ENCODE measurements around the gene IHH.

Gene IHH

DNA sequence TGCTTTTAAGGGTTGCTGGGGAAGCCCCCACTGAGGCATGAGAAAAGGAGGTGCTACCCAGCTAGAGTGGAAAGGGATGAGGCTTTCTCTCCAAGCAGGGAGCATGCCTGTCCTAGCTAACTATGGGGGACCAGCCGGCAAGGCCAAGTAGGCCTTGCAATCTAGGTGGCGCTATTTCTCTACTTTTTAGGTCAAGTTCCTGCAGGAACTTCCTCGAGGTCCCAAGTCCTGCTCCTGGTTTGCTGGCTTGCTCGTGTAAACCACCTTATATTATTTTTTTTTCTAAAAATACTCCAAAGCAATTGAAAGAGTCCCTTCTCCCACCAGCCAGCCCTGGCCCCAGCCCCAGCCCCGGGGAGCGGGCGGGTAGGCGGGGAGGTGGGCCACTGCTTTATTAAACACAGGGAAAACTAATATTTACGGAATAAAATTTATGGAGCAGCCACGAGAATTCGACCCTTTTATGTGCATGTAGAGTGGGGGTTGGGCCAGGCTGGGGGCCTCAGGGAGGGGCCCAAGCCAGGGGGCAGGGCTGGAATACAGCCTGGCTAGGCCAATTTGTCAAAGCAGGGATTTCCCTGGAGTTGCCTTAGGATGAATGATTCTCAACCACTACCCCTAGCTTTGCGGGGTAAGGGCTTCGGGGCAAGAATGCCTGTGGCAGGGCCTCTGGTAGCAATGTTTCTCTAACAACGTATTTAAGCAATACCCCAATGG, 12.8 kb upstream of the IHH start:
- Mint-ChIP-seq H3K27me3 (ENCODE audit: low read depth, poor library complexity) (peaks cover 16% of the 10 kb centered on the region), H3K27ac (no peak overlapping the region), H3K9me3 (no peaks in the 10 kb centered on the region), H3K4me1 (peaks cover 7% of the 10 kb centered on the region), H3K4me3 (no peak overlapping the region), H3K36me3 (ENCODE audit: low read depth) (peaks cover 22% of the 10 kb centered on the region)
- TF ChIP-seq, protein P1, sequence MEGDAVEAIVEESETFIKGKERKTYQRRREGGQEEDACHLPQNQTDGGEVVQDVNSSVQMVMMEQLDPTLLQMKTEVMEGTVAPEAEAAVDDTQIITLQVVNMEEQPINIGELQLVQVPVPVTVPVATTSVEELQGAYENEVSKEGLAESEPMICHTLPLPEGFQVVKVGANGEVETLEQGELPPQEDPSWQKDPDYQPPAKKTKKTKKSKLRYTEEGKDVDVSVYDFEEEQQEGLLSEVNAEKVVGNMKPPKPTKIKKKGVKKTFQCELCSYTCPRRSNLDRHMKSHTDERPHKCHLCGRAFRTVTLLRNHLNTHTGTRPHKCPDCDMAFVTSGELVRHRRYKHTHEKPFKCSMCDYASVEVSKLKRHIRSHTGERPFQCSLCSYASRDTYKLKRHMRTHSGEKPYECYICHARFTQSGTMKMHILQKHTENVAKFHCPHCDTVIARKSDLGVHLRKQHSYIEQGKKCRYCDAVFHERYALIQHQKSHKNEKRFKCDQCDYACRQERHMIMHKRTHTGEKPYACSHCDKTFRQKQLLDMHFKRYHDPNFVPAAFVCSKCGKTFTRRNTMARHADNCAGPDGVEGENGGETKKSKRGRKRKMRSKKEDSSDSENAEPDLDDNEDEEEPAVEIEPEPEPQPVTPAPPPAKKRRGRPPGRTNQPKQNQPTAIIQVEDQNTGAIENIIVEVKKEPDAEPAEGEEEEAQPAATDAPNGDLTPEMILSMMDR (IDR thresholded peaks at IDR 0.05): peak; percentile 78
- peak; percentile 65 for DNase-seq

DNA sequence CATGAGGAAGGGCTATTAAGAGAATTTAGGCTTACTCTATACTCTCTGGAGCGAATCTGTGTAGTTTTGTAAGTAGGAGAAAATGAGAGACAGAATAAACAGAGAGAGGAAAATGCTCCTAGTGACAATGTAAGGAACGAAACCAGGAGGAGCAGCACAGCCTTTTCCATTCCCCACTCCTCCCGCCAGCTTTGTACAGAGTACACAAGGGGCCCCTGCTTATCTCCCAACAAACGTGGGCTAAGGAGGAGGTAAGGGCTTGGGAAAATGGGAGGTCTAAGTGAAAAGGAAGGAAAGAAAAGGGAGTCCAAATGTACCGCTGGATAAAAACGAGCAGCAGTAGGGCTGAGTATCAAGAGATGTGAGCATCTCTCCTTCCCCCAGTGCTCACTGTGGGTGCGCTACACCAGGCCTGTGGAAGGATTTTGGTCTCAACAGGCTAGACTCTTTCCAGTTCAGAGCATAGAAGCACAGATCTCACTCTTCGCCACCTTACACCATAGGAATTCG, 12.1 kb upstream of the IHH start:
- no peak for DNase-seq
- Mint-ChIP-seq H3K9me3 (no peaks in the 10 kb centered on the region), H3K27ac (no peak overlapping the region), H3K27me3 (ENCODE audit: low read depth, poor library complexity) (peaks cover 17% of the 10 kb centered on the region), H3K4me3 (no peak overlapping the region), H3K36me3 (ENCODE audit: low read depth) (peaks cover 22% of the 10 kb centered on the region), H3K4me1 (peaks cover 7% of the 10 kb centered on the region)
- TF ChIP-seq, protein P1 (IDR thresholded peaks at IDR 0.05): no peak

DNA sequence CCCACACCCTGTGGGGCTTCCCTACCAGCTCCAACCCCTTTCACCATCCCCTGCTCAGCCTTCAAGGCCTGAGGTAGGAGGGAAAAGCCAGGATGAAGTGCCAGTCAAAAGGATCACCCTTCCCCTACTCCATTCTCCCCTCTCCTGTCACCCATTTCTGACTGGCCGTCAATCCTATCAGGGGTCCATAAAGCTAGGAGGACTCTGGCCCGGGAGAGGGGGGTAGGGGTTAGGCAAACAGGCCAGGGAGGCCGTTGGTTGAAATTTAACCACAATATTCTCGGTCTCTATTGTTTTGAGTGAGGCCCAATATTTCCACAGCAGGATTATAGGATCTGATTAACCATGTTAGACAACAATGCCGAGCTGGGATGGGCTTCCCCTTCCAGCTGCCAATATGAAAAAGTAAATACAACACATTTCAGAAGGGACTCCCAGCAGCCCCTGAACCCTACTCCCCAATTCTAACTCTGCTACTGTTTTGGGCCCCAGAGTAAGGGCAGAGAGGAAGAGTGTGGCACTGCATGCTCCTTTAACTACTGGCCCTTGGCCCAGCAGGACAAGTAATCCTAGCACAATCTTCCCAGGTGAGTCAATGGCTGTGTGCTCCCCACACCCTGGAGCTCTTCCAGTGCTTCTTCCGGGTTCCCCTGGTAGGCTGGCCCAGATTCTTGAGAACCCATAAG, 10.6 kb upstream of the IHH start:
- Mint-ChIP-seq H3K9me3 (no peaks in the 10 kb centered on the region), H3K27ac (no peak overlapping the region), H3K36me3 (ENCODE audit: low read depth) (peaks cover 13% of the 10 kb centered on the region), H3K27me3 (ENCODE audit: low read depth, poor library complexity) (peaks cover 24% of the 10 kb centered on the region), H3K4me3 (no peak overlapping the region), H3K4me1 (peaks cover 7% of the 10 kb centered on the region)
- DNase-seq: no peak
- TF ChIP-seq, protein P1 (IDR thresholded peaks at IDR 0.05): no peak

DNA sequence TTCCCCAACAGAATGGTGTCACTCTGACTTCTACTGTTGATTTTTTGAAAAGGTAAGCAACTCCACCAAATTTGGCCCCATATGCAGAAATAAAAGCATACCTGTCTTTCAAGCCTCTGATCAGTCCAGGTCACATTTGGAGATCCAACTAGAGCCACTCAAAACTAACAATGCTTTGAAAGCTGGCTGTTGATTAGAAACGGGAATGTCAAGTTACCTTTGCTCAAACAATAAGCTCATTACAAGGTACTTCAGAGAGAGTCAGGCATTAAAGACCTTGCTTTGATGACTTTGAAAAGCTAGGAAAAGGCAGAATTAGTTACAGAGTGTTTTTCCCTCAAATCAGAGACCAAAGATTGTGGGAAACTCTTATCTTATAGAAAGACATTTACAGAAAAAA, 4.8 kb upstream of the IHH start:
- Mint-ChIP-seq H3K27ac (no peak overlapping the region), H3K4me1 (no peaks in the 10 kb centered on the region), H3K27me3 (ENCODE audit: low read depth, poor library complexity) (peaks cover 69% of the 10 kb centered on the region), H3K4me3 (no peak overlapping the region), H3K9me3 (no peaks in the 10 kb centered on the region), H3K36me3 (ENCODE audit: low read depth) (no peaks in the 10 kb centered on the region)
- TF ChIP-seq, protein P1 (IDR thresholded peaks at IDR 0.05): no peak
- DNase-seq: no peak

DNA sequence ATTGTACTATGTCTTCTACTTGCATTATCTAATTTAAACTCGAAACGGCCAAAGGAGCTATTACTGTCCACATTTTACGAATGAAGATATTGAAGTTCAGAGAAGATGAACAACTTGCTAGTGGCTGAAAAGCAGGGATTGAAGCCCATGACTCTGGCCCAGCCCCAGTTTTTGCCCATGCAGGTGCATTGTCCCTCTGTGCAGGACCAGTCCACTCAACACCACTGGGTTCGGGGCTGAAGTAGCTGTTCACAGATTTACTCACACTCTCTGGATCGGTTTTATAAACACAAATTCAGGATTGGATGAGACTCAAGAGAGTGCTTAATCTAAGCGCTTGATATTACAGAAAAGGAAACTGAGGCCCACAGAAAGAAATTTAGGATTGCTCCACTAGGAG, 1.4 kb upstream of the IHH start:
- DNase-seq: no peak
- H3K9me3 Mint-ChIP-seq: no peaks in the 10 kb centered on the region
- no peak overlapping the region for H3K27ac Mint-ChIP-seq
- no peak overlapping the region for H3K4me3 Mint-ChIP-seq
- no peaks in the 10 kb centered on the region for H3K4me1 Mint-ChIP-seq
- TF ChIP-seq, protein P1 (IDR thresholded peaks at IDR 0.05): no peak
- H3K27me3 Mint-ChIP-seq (ENCODE audit: low read depth, poor library complexity): peaks cover 92% of the 10 kb centered on the region
- no peaks in the 10 kb centered on the region for H3K36me3 Mint-ChIP-seq (ENCODE audit: low read depth)
